ENCODE results near the gene DUSP8. TPM values are rescaled to one million over a fixed set of nuclear protein-coding genes. Genes with fewer than 3 reads are reported as not detected.
A peak's percentile ranks its signal among the peaks of the same experiment; 100 is the strongest.

The DUSP8 gene
- total RNA-seq, 5 donors from 2014 or later (not counting 1 experiment from before 2014, with no cell fraction given) = 5.2 to 64.3 (median 8.7) TPM

DNA sequence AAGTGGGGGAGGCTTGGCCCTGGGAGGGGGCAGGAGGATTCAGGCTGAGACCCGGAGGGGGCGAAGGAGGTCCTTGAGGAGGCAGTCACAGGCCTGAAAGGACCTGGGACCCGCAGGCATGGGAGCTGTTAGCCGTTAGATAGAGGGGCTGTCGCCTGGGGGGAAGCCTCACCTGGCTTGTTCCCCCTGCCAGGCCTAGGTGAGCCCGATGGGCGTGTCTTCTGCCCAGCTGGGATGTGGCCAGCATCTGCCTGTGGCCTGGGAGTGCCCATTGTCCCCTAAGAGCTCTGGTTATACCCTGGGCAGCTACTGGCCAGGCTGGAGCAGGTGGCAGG lies 1.8 kb upstream of the DUSP8 start:
- CTCF ChIA-PET = interaction anchor here (0.6 to 2.7 kb wide), 7 partner anchors 16 to 1073 kb away, joined by 3 to 43 read pairs (median 5); no protein-coding TSS in a partner anchor
- peak overlapping the region; percentile 78 to 80 for H3K27ac Mint-ChIP-seq
- ATAC-seq (replicated peaks in 1 of 4) = peak in 2 of 4 experiments; percentile 0

DNA sequence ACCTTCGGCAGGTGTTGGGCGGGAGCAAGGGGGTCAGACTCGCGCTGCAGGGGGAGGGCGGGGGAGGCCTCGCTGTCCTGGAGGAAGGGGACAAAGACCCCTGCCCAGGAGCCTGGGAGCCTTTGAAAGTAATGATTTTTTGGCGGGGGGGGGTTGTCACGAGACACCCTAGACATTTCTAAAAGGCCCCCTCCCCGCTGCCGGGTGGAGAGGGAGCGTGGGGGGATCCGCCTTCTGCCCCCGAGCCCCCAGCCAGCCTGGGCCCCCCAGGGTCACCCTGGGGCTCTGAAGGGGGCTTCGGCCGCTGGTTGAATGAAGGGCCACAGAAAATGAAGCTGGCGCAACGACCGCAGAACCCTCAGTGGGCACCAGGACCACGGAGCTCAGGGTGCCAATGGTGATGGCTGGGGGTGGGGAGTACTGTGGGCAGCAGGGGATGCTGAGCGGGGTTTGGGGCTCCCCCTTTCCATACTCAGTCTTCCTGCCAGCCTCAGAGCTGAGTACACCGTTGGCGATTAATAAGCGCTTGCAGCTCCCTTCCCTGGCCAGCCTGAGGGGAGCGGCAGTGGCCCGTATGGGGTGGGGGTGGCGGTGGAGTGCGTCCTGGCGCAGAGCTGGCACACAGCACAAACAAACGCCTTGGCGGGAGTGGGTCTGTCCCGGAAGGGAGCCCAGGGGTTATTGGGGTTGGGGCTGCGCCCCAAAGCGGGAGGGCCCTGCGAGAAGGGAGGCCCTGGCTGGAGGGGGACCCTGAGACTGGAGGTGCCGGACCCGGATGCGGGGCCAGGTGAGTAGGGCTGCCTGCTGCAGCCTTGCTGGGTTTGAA lies 1.2 kb upstream of the DUSP8 start:
- Mint-ChIP-seq H3K27ac (peak overlapping the region; percentile 78 to 80), H3K4me1 (peaks cover 26 to 30% (median 27%) of the 10 kb centered on the region in 3 donors), H3K9me3 (peaks cover 0 to 3% (median 2%) of the 10 kb centered on the region in 3 donors), H3K27me3 (peaks cover 0 to 1% of the 10 kb centered on the region in 2 donors), H3K4me3 (peak overlapping the region; percentile 73 to 84 (median 79)), H3K36me3 (peaks cover 3% of the 10 kb centered on the region)
- peak in 10 of 35 experiments; percentile 20 to 69 (median 37) for DNase-seq
- Histone ChIP-seq H3K27ac (ENCODE audit: low read length) (peak overlapping the region; percentile 89), H3K36me3 (ENCODE audit: control insufficient read depth in 2 of 2, extremely low read depth in 1 of 2, insufficient read depth in 1 of 2, low read length in 1 of 2) (no peaks in the 10 kb centered on the region), H3K4me1 (ENCODE audit: control insufficient read depth in 1 of 2, extremely low read depth in 1 of 2, insufficient read depth in 2 of 2, low read length in 2 of 2) (peaks cover 12 to 53% of the 10 kb centered on the region in 2 experiments), H3K27me3 (replicated peaks in 1 of 2; ENCODE audit: control insufficient read depth in 2 of 2, extremely low read depth in 1 of 2, insufficient read depth in 2 of 2, low read length in 1 of 2) (peaks cover 2 to 16% of the 10 kb centered on the region in 2 experiments), H3K9me3 (no peaks in the 10 kb centered on the region), H3K4me3 (ENCODE audit: control insufficient read depth in 1 of 2, extremely low read depth in 1 of 2, low read length in 1 of 2) (peak overlapping the region; percentile 15 to 56)
- peak in 3 of 4 experiments; percentile 2 to 3 (median 2) for ATAC-seq (replicated peaks in 1 of 4)
- 4% methylated on average over 15 of the region's 37 CpGs for WGBS (ENCODE audit: insufficient coverage)
- ChIA-PET CTCF (interaction anchor here (0.6 to 2.7 kb wide), 6 partner anchors 15 to 1073 kb away, joined by 3 to 43 read pairs (median 4); no protein-coding TSS in a partner anchor), POLR2A (interaction anchor here in 1 of 2 donors (0.9 kb wide), 1 partner anchor 27 kb away, joined by 3 read pairs; no protein-coding TSS in a partner anchor)

More for the DNA sequence above, 1.8 kb upstream of the DUSP8 start:
- DNase-seq = no peak
- peaks cover 12 to 47% of the 10 kb centered on the region in 2 experiments for H3K4me1 ChIP-seq (ENCODE audit: control insufficient read depth in 1 of 2, extremely low read depth in 1 of 2, insufficient read depth in 2 of 2, low read length in 2 of 2)
- H3K27me3 ChIP-seq (replicated peaks in 1 of 2; ENCODE audit: control insufficient read depth in 2 of 2, extremely low read depth in 1 of 2, insufficient read depth in 2 of 2, low read length in 1 of 2) = peaks cover 2 to 16% of the 10 kb centered on the region in 2 experiments
- H3K27ac ChIP-seq (ENCODE audit: low read length) = peak overlapping the region; percentile 89
- H3K9me3 Mint-ChIP-seq = peaks cover 0 to 6% (median 4%) of the 10 kb centered on the region in 3 donors
- H3K36me3 ChIP-seq (ENCODE audit: control insufficient read depth in 2 of 2, extremely low read depth in 1 of 2, insufficient read depth in 1 of 2, low read length in 1 of 2) = no peaks in the 10 kb centered on the region
- peaks cover 0 to 1% of the 10 kb centered on the region in 2 donors for H3K27me3 Mint-ChIP-seq
- POLR2A ChIA-PET = no interaction called here
- peak overlapping the region; percentile 73 to 84 (median 79) for H3K4me3 Mint-ChIP-seq
- H3K4me3 ChIP-seq (ENCODE audit: control insufficient read depth in 1 of 2, extremely low read depth in 1 of 2, low read length in 1 of 2) = peak overlapping the region; percentile 26 to 56
- no peaks in the 10 kb centered on the region for H3K9me3 ChIP-seq
- peaks cover 4% of the 10 kb centered on the region for H3K36me3 Mint-ChIP-seq
- H3K4me1 Mint-ChIP-seq = peaks cover 22 to 27% (median 26%) of the 10 kb centered on the region in 3 donors
- 4% methylated on average over 7 of the region's 7 CpGs for WGBS (ENCODE audit: insufficient coverage)

DNA sequence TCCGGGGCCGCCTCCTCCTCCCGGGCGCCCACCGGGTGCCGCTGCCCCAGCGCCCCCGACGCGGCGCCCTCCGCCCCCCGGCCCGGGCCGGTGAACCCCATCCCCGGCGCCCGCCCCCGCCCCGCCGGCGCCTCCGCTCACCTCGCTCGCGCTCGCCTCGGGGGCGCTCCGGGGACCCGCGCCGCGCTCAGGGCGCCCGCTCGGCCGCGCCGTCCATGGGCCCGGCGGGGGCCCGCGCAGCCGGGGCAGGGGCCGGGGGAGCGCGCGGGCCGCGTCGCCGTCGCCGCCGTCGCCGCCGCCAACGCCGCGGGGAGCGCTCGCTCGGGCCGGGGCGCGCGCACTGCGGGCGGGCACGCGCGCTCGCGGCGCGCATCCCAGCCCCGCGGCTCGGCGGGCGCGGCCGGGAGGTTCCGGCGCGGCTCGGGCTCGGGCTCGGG lies 293 bp downstream of the DUSP8 start:
- ATAC-seq (replicated peaks in 1 of 4) (peak in 1 of 4 experiments; percentile 10), DNase-seq (no peak)
- no peak overlapping the region for H3K27ac Mint-ChIP-seq
- H3K27me3 Mint-ChIP-seq = peaks cover 0 to 1% of the 10 kb centered on the region in 2 donors
- H3K9me3 Mint-ChIP-seq = no peaks in the 10 kb centered on the region
- Histone ChIP-seq H3K4me3 (ENCODE audit: control insufficient read depth in 1 of 2, extremely low read depth in 1 of 2, low read length in 1 of 2) (no peak overlapping the region), H3K9me3 (no peaks in the 10 kb centered on the region), H3K27me3 (replicated peaks in 1 of 2; ENCODE audit: control insufficient read depth in 2 of 2, extremely low read depth in 1 of 2, insufficient read depth in 2 of 2, low read length in 1 of 2) (peaks cover 2 to 16% of the 10 kb centered on the region in 2 experiments), H3K27ac (ENCODE audit: low read length) (no peak overlapping the region), H3K4me1 (ENCODE audit: control insufficient read depth in 1 of 2, extremely low read depth in 1 of 2, insufficient read depth in 2 of 2, low read length in 2 of 2) (peaks cover 12 to 68% of the 10 kb centered on the region in 2 experiments), H3K36me3 (ENCODE audit: control insufficient read depth in 2 of 2, extremely low read depth in 1 of 2, insufficient read depth in 1 of 2, low read length in 1 of 2) (no peaks in the 10 kb centered on the region)
- H3K36me3 Mint-ChIP-seq = no peaks in the 10 kb centered on the region
- peaks cover 26 to 32% (median 27%) of the 10 kb centered on the region in 3 donors for H3K4me1 Mint-ChIP-seq
- H3K4me3 Mint-ChIP-seq = no peak overlapping the region
- ChIA-PET POLR2A (interaction anchor here in 1 of 2 donors (0.6 kb wide), 1 partner anchor 190 kb away, joined by 5 read pairs; no protein-coding TSS in a partner anchor), CTCF (no interaction called here)
- WGBS (ENCODE audit: insufficient coverage) = under 1% methylated on average over 91 of the region's 91 CpGs

DNA sequence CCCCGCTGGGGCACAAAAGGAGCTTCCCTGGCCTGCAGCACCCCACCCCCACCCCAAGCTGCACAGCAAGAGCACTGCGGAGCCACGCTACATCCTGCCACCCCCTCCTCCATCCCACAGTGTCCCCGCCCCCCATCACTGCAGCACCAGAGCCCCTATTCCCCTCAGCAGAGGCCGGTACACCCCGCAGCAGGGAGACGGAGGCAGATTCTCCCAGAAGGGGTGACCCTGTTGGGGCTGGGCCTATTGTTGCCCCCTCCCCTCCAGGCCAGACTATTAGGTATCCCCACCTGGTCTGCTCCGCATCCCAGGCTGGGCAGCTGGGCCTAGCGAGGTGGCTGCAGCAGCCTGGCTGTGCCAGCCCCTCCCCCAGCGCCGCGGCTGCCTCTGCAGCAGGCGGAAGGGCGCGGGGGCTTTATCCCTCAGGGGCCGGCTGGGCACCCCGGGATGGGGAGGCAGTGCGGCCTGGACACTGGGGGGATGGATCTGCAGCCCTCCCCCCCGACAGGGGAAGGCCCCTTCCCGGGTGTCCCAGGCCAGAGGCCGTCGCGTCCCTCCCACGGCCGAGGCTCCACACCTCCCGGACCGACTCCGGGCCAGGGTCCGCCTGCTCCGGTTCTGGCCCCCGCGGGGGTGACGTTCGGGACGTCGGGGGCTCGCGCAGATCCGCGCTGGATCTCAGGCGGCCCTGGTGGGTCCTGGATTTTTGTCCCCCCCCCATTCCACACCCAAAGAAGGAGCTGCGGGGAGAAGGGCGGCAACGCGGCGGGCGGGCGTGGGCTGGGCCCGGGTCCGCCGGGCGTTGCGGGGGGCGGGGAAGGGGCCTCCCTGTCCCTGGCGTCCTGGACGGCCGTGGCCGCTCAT lies 943 bp downstream of the DUSP8 start:
- DNase-seq = peak in 24 of 35 experiments; percentile 25 to 67 (median 58)
- CTCF ChIA-PET = no interaction called here

DNA sequence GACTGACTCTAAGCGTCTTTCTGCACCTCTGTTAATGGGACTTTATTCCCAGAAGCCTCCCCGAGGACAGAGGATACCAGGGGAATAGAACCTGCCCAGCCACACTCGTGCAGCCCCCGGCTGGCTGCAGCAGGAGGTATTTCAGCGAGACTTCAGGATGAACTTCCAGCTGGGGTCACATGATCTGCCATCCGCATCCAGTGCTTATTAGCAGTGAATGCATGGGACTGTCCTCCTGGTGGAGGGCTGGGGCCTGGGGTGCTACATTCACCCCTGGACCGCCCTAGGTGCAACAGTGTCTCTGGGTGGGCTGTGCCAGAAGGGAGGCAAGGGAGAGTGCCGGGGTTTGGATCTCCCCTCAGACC lies 1.6 kb downstream of the DUSP8 start:
- H3K9me3 Mint-ChIP-seq = no peaks in the 10 kb centered on the region
- Histone ChIP-seq H3K27me3 (replicated peaks in 1 of 2; ENCODE audit: control insufficient read depth in 2 of 2, extremely low read depth in 1 of 2, insufficient read depth in 2 of 2, low read length in 1 of 2) (peaks cover 2 to 20% of the 10 kb centered on the region in 2 experiments), H3K4me1 (ENCODE audit: control insufficient read depth in 1 of 2, extremely low read depth in 1 of 2, insufficient read depth in 2 of 2, low read length in 2 of 2) (peaks cover 12 to 72% of the 10 kb centered on the region in 2 experiments), H3K27ac (ENCODE audit: low read length) (no peak overlapping the region), H3K36me3 (ENCODE audit: control insufficient read depth in 2 of 2, extremely low read depth in 1 of 2, insufficient read depth in 1 of 2, low read length in 1 of 2) (no peaks in the 10 kb centered on the region), H3K9me3 (no peaks in the 10 kb centered on the region), H3K4me3 (ENCODE audit: control insufficient read depth in 1 of 2, extremely low read depth in 1 of 2, low read length in 1 of 2) (peak overlapping the region in 1 of 2 donors; percentile 46)
- POLR2A ChIA-PET = no interaction called here
- WGBS (ENCODE audit: insufficient coverage) = 80% methylated on average over 6 of the region's 8 CpGs
- H3K36me3 Mint-ChIP-seq = no peaks in the 10 kb centered on the region
- CTCF ChIA-PET = no interaction called here
- H3K4me3 Mint-ChIP-seq = peak overlapping the region; percentile 59 to 73 (median 70)
- peaks cover 26 to 32% (median 27%) of the 10 kb centered on the region in 3 donors for H3K4me1 Mint-ChIP-seq
- ATAC-seq (replicated peaks in 1 of 4) (no peak), DNase-seq (peak in 1 of 35 experiments; percentile 20)
- H3K27me3 Mint-ChIP-seq = peaks cover 0 to 1% of the 10 kb centered on the region in 2 donors
- H3K27ac Mint-ChIP-seq = peak overlapping the region in 1 of 2 donors; percentile 58

More for the DNA sequence above, 943 bp downstream of the DUSP8 start:
- peak overlapping the region; percentile 59 to 73 (median 70) for H3K4me3 Mint-ChIP-seq
- peaks cover 0 to 1% of the 10 kb centered on the region in 2 donors for H3K27me3 Mint-ChIP-seq
- Histone ChIP-seq H3K4me3 (ENCODE audit: control insufficient read depth in 1 of 2, extremely low read depth in 1 of 2, low read length in 1 of 2) (peak overlapping the region; percentile 46 to 67), H3K27ac (ENCODE audit: low read length) (peak overlapping the region; percentile 34), H3K36me3 (ENCODE audit: control insufficient read depth in 2 of 2, extremely low read depth in 1 of 2, insufficient read depth in 1 of 2, low read length in 1 of 2) (no peaks in the 10 kb centered on the region), H3K4me1 (ENCODE audit: control insufficient read depth in 1 of 2, extremely low read depth in 1 of 2, insufficient read depth in 2 of 2, low read length in 2 of 2) (peaks cover 12 to 72% of the 10 kb centered on the region in 2 experiments), H3K27me3 (replicated peaks in 1 of 2; ENCODE audit: control insufficient read depth in 2 of 2, extremely low read depth in 1 of 2, insufficient read depth in 2 of 2, low read length in 1 of 2) (peaks cover 2 to 16% of the 10 kb centered on the region in 2 experiments), H3K9me3 (no peaks in the 10 kb centered on the region)
- ATAC-seq (replicated peaks in 1 of 4) = no peak
- H3K36me3 Mint-ChIP-seq = no peaks in the 10 kb centered on the region
- 2% methylated on average over 53 of the region's 58 CpGs for WGBS (ENCODE audit: insufficient coverage)
- H3K9me3 Mint-ChIP-seq = no peaks in the 10 kb centered on the region
- H3K27ac Mint-ChIP-seq = peak overlapping the region in 1 of 2 donors; percentile 58
- POLR2A ChIA-PET = no interaction called here
- H3K4me1 Mint-ChIP-seq = peaks cover 26 to 32% (median 27%) of the 10 kb centered on the region in 3 donors

Measured in T-cell (primary cell).